Measurements from ENCODE around the gene GTF3C5.

Gene GTF3C5

DNA sequence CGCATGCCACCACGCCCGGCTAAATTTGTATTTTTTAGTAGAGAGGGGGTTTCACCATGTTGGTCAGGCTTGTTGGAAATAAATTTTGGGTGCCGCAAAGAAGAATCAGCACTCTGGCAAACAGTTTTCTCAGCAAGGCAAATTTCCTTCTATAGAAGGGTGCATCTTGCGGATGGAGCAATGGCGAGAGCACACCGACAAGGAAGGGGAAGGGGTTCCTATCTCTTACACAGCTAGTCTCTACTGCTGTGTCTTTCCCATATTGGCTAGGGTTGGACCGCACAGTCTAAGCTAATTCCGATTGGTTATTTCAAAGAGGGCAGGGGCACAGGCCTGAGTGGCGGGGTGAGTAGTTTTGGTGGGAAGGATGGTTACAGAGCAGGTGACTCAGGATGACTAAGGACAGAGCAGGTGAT lies 707 bp downstream of the GTF3C5 start:
- no peak for DNase-seq

DNA sequence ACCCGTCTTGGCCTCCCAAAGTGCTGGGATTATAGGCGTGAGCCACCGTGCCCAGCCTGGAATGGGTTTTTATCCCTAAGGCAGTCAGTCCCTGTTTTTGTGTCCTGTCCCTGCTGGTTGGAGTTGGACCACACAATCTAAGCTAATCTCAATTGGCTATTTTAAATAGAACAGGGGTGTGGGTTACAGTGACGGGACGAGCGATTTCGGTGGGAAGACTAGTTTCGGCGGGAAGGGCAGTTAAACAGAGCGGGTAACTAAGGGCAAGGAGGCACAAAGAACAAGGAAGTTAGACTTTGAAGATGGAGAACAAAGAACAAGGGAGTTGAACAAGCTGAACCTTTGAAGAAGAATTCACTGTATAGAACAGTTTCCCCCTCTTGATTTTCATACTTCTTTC lies 1.4 kb downstream of the GTF3C5 start:
- DNase-seq, result no peak

DNA sequence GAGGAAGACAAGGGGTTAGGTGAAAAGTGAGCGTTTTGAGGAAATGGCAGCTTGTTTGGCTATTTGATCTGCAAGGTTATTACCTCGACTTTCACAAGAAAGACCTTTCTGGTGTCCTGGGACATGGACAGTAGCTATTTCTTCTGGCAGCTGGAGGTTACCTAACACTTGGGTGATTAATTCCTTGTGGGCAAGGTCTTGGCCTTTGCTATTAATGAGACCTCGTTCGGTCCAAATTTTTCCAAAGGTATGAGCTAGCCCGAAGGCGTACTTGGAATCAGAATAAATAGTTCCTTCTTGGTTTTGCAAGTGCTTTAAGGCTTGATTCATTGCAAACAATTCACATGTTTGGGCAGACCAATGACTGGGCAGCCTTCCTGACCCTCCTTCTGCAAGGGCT lies 4.9 kb downstream of the GTF3C5 start:
- no peak for DNase-seq

DNA sequence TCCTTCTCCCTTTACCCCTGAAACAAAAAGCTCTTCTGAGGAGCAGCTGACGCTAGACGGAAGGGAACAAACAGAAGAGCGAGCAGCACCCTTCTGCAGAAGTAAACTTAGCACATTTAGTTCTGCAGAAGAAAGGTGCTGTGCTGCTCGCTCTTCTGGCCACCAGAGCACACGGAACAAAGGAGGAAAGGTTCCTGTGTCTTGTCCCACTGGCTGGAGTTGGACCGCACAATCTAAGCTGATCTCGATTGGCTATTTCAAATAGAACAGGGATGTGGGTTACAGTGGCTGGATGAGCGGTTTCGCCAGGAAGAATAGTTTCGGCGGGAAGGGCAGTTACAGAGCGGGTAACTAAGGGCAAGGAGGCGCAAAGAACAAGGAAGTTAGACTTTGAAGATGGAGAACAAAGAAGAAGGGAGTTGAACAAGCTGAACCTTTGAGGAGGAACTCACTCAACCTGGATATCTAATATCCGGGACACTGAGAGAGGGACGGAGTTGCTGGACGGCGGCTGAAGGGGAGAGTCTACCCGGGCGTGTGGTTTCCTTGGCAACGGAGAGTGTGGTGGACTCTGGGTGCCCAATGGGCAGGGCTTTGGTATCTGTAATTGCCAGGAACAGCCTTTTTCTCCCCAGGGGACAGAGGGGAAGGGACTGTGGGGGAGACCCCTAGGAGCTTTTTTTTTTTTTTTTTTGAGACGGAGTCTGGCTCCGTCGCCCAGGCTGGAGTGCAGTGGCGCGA lies 7.1 kb downstream of the GTF3C5 start:
- DNase-seq, result no peak

DNA sequence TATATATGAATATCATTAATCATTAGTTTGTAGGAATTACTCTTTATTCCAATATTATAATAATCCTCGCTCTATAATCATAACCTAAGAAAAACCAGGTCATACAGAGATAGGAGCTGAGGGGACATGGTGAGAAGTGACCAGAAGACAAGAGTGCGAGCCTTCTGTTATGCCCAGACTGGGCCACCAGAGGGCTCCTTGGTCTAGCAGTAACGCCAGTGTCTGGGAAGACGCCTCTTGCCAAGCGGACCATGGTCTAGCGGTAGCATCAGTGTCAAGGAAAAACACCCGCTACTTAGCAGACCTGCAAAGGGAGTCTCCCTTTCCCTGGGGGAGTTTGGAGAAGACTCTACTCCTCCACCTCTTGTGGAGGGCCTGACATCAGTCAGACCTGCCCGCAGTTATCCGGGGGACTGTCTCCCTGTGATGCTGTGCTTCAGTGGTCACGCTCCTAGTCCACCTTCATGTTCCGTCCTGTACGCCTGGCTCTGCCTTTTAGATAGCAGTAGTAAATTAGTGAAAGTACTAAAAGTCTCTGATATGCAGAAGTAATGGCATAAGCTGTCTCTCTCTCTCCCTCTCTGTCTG lies 10.2 kb downstream of the GTF3C5 start:
- peak; percentile 40 for DNase-seq

DNA sequence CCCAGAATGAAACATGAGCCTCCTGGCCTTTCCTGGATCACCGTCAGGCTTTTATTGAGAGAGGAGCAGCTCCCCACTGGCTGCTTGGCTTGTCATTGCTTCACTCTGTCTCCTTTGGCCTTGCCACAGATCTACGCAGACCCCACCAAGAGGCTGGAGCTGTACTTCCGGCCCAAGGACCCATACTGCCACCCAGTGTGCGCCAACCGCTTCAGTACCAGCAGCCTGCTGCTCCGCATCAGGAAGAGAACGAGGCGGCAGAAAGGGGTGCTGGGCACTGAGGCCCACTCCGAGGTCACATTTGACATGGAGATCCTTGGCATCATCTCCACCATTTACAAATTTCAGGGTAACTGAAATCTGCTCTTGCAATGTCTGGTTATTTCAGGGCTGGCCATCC lies 11.2 kb downstream of the GTF3C5 start:
- DNase-seq, result no peak

DNA sequence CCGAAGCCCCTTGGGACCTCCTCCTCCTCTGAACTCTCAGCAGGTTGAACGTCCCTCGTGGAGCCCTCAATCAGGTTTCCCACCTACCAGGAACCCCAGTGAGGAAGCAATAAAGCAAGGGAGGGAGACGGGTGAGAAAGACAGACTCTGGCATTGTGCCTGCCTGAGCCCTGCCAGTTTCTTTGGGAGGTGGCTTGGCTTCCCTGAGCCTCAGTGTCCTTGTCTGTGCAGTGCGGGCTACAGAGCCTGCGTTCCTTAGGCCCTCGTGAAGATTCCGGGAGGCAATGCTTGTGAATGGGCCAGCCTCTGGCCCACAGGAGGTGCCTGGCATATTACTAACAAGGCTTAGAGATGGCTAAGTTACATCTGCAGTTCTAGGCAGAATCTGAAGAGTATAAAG lies 11.9 kb downstream of the GTF3C5 start:
- no peak for DNase-seq

DNA sequence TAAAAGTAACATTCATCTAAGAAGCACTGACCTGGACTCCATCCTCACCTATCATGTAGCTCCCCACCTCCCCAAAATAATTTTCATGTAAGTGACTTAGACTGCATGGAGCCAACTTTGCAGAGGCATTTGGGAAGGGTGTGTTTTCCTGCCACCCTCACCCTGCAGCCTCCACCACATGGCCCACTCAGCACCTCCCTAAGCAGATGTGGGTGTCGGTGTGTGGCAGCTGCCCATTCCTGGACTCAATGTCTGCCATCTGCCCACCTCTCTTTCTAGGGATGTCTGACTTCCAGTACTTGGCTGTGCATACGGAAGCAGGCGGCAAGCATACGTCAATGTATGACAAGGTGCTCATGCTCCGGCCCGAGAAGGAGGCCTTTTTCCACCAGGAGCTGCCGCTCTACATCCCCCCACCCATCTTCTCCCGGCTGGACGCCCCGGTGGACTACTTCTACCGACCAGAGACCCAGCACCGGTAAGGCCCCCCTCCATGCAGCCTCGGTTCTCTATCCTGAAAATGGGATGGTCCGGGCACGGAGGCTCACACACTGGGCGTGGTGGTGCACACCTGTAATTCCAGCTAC lies 12.7 kb downstream of the GTF3C5 start:
- DNase-seq, result no peak

DNA sequence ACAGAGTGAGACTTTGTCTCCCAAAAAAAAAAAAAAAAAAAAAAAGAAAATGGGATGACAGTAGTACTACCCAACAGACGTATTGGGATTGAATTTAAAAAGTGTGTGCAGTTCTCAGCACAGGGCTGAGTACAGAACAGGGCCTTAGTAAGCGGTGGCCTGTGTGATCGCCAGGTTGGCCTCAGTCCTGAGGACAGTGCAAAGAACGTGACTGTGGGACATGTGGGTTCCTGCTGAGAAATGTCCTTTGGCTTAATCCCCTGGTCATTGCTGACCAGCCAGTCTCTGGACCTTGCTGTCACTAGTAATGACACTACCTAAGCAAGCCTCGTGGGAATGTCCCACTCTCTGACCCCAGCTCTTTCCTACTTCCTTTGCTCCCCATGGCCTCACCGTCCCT lies 13.3 kb downstream of the GTF3C5 start:
- no peak for DNase-seq

DNA sequence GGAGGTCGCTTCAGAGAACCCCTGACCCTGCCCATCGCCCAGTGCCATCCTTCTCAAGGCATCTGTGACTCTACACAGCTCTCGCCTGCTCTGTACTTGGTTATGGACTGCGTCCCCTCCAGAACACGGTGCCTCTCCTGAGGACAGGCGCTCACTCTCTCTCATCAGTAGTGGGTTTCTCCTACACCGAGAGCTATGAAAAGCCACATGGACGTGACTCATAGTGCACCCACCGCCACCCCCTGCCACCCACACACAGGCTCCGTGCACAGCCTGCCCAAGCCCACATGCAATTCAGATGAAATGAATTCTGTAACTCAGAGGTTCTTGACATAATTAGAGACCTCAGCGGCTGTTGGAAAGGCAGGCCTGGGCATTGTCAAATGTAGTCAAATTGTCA lies 13.9 kb downstream of the GTF3C5 start:
- no peak for DNase-seq

DNA sequence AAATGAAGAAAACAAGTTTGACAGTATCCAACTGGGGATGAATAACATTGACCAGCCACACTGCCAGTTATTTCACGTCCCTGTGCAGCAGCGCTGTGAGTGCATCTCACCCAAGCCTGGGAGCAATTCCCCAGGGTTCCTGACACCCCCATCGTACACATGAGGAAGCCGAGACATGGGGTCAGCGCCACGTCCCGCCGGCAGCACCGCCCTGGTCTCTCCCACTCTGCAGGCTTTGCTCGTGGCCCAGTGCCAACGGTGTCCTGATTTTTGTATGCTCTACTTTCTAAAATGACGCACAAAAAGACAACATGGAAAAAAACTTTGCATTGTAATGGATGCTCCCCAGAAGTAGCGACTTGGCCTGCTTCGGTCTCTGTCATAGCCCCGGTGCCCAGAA lies 14.3 kb downstream of the GTF3C5 start:
- DNase-seq, result no peak

DNA sequence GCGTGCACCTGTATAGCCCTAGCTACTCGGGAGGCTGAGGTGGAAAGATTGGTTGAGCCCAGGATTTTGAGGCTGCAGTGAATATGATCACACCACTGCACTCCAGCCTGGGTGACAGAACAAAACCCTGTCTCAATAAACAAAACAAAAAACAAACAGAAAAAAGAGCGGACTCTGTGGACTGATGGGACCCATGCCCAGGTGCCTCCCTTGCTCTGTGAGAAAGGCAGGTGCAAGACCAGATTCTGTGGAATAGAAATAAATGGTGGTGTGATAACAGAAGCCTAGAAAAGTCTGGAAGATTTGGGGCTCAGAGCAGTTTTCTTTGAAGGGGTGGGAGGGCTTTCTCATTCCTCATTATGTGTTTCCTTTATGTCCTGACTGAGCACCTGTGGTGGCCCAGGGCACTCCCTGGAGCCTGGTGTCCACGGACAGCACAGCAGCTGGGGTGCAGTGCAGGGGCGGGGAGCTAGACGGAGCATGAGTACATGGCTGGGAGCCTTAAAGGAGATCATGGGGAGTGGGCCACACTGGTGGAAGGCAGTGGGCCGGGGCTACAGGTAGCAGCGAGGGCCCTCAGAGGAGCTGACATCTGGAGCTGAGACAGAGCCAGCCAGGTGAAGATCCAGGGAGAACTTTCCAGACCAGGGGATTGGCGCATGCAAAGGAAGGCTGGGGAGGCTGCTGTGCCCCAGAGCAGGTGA lies 15.6 kb downstream of the GTF3C5 start:
- no peak for DNase-seq

DNA sequence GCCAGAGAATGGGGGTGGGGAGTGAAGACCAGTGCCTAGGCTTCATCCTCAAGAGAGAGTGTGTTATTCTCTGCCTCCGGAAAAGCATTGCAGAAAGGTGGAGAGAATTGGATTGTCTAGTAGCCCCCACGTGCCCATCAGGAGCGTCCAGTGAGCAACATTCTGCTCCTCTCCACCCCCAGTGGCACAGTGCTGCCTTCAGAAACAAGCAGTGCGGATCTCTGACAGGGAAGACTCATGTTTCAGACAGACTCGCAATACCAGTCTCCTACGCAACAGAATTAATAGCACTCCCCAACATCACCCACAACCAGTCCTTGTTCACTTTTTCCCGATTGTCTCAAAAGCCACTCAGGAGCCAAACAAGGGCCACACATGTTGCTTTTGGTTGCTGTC lies 16.1 kb downstream of the GTF3C5 start:
- DNase-seq, result no peak

DNA sequence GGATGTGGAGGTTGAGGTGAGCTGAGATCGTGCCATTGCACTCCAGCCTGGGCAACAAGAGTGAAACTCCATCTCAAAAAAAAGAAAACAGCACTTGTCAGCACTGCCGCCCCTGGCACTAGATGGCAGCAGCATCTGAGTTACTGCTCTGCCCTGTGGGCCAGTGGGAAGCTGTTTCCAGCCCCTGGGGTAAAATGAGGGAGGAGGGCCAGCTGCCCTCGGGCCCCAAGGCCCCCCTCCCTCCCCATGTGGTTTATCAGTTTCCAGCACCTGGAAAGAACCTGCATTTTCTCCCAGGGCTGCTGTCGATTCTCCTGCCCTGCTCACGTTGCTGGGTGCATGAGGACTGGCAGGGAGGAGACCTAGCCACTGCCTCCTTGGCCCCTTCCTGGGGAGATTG lies 17.8 kb downstream of the GTF3C5 start:
- DNase-seq, result peak; percentile 44

DNA sequence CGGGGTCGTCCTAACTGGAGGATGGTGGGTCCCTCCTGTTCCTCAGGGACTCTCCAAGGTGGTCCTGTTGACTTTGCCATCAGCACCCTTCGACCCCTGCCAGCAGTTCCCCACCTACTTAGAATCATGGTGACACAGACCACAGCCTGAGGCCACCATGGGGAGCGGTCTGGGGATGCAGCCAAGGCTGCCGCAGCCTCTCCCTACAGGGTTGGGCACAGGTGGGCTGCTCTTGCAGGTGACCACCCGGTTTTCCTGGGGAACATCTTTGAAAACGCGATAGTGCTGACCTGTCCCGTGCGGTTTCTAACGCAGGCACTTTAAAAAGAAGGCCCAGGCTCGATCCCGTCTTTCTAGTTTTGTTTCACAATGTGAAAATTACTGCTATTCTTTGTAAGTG lies 18.2 kb downstream of the GTF3C5 start:
- no peak for DNase-seq

DNA sequence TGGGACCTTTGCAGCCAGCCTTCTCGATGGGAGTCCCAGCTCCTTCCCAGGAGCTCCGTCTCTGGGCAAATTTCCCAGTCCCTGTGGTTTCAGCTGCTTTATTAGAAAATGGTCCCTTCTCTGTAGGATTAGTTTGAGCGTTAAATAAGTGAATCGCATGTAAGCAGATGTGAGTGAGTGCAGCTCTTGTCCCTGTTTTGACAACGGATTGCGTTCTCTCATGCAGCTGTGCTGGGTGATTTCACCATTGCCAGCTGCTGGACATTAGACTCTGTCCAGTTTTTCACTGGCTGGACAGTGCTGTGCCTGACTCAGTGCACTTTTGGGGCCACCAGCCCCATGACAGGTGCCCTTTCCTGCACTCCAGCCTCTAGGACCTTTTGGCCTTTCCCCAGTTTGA lies 19.3 kb downstream of the GTF3C5 start:
- DNase-seq, result no peak

DNA sequence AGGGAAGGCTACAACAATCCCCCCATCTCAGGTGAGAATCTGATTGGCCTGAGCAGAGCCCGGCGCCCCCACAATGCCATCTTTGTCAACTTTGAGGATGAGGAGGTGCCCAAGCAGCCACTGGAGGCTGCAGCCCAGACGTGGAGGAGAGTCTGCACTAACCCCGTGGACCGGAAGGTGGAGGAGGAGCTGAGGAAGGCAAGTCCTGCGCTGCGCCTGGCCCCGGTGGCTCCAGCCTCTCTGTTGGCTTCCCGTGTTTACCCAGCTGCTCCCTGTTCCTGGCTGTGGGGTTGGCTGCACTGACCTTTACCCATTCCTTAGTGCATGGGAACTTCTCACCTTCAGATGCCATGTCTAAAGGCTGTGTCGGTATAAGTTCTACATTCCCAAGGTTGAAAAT lies 20.0 kb downstream of the GTF3C5 start:
- no peak for DNase-seq

DNA sequence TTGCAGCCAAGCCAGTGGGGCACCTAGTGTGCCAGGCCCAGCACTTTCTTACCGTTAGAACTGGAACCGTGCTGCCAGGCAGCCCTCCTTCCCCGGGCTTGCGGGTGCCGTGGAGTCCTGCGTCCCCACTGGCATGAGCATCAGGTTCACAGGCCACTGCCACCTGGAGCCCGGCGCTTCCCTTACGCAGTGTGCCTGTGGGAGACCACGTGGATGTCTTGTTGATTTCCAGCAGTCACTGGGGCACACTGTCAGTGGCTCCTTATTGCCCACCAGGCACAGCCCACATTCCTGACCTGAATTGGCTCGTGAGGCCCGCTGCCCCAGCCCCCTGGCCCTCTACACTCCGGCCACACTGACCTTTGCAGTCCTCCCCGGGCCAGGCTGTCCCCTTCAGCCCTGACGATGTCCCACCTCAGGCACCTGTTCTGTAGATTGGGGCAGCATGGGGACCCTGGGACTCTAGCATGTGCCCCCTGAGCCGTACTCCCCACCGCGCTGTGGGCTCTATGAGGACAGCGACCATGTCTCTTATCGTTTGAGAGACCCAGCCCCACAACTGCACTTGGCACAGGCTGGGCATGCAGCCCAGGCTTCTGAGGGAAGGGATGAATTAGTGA lies 20.6 kb downstream of the GTF3C5 start:
- no peak for DNase-seq

DNA sequence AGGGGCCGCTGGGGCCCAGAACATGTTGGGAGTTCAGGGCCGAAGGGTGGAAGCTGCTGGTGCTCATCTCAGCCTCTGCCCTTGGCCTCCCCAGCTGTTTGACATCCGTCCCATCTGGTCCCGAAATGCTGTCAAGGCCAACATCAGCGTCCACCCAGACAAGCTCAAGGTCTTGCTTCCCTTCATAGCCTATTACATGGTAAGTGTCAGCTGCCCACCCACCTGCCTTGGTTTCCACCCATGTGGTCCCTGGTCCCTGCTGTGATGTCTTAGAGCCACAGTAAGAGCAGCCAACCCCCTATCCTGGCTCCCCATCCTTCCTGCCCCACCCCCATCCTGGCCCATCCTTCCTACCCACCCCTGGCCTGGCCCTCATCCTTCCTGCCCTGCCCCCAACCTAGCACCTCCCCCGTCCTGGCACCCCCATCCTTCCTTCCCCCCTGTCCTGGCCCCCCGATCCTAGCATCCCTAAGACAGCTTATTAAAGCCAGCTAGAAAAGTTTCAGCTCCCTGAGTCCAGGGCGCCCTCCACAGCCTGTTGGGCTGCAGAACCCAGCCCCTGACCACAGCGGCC lies 21.3 kb downstream of the GTF3C5 start:
- no peak for DNase-seq

DNA sequence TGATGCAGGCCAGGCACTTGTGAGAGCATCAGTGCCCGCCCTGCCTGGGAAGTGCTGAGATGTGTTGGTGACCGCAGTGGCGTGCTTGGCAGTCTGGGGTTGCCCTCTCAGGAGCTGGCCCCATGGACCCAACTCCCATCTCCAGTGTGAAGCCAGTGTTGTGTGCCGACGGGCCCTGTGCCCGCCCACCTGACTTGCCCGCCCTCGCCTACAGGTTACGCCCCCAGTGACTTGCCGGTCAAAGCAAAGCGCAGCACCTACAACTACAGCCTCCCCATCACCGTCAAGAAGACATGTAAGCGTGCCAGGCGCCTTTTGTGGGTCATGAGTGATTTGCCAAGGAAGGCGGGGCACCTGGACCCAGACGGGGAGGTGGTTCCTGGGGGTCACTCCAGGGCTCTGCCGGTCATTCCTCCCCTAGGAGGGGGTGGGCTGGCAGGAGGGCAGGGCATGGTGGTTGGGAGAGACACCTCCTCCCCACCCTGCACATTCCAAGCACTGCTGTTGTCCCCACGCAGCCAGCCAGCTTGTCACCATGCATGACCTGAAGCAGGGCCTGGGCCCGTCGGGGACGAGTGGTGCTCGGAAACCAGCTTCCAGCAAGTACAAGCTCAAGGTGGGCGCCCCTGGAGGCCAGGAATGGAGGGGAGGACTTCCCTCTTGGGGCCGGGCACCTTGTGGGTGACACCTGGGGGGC lies 23.5 kb downstream of the GTF3C5 start:
- no peak for DNase-seq

DNA sequence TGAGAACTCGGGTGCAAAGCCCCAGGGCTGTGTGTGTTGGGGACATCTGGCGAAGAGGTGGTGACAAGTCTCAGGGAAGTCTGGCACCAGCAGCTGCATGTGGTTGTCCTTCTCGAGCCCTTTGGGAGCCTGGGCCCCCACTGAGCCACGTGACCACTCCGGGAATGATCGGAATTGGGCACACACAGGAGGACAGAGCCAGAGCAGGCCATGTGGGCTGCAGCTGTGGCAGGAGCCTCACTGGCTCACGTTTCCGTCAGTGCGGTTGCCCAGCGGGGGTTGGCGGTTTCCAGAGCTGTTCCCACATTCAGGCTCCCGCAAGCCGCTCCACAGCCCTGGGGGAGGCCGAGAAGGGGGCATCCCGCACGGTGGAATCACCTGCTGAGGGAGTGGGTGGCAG lies 24.2 kb downstream of the GTF3C5 start:
- no peak for DNase-seq

DNA sequence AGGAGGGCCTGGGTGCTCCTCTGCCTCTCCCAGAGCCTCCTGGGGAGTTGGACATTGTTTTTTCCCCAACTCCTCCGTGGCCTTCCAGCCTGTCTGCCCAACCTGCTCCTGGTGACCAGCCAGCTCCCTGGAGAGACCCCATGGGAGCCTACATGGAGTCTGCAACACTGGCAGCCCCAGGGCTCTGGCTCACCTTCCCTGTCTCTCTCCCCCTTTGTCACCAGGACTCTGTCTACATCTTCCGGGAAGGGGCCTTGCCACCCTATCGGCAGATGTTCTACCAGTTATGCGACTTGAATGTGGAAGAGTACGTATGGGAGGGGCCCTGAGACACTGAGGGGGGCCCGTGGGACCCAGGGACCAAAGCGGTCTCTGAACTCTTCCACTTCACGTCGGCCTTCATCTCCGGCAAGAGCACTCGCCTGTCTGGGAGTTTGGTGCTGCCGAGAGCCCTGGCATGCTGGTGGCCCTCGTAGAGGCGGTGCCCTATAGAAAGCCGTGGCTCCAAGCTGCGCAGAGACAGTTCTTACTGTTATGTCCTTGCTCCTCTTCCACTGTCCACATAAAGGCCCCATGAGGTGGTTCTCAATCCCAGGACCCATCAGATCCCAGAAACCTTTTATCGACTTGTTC lies 25.1 kb downstream of the GTF3C5 start:
- no peak for DNase-seq

All from CD4-positive, alpha-beta T cell treated with Interleukin-21 for 1 hour (primary cell).